SK-N-SH (cell line): ENCODE data around the gene PAIP1.

Source experiments
- CTCF ChIP-seq: fragments of 200-600 bp; sonication (generic); IDR thresholded peaks from 2 replicates; pipeline ENCODE4 v1.6.1; 2017; ENCODE audit warnings: antibody characterized with exemption, mild to moderate bottlenecking, moderate library complexity
- EP300 ChIP-seq, 2 experiments: IDR thresholded peaks; 2 replicates each; pipeline versions ENCODE4 v1.4.0 to v1.6.1; 2012; ENCODE audit warnings: borderline replicate concordance in 1 of 2, low read depth in 1 of 2, low read length in 1 of 2
- FOSL2 ChIP-seq: IDR thresholded peaks from 2 replicates; pipeline ENCODE4 v1.4.0; 2012; ENCODE audit warnings: low read depth, mild to moderate bottlenecking, moderate library complexity, borderline replicate concordance
- FOXM1 ChIP-seq: IDR thresholded peaks from 2 replicates; pipeline ENCODE4 v1.4.0; 2012; ENCODE audit warnings: low read depth, mild to moderate bottlenecking
- IRF3 ChIP-seq: fragments of 150-350 bp; IDR thresholded peaks from 2 replicates; pipeline ENCODE4 v1.6.1; 2016; ENCODE audit warnings: mild to moderate bottlenecking, low read depth, low read length
- JUND ChIP-seq: IDR thresholded peaks from 2 replicates; pipeline ENCODE4 v1.4.0; 2012
- NFIC ChIP-seq: IDR thresholded peaks from 2 replicates; pipeline ENCODE4 v1.4.0; 2012; ENCODE audit warnings: borderline replicate concordance
- NRF1 ChIP-seq: IDR thresholded peaks from 2 replicates; pipeline ENCODE4 v1.6.1; 2012; ENCODE audit warnings: low read depth, mild to moderate bottlenecking, low read length
- POLR2AphosphoS5 ChIP-seq: IDR thresholded peaks from 2 replicates; pipeline ENCODE4 v1.6.1; 2012; ENCODE audit warnings: low read depth, low read length
- RCOR1 ChIP-seq: fragments of 150-350 bp; IDR thresholded peaks from 2 replicates; pipeline ENCODE4 v1.6.1; 2017; ENCODE audit warnings: antibody characterized with exemption, low read length
- RFX5 ChIP-seq: IDR thresholded peaks from 2 replicates; pipeline ENCODE4 v1.6.1; 2012; ENCODE audit warnings: mild to moderate bottlenecking, improper control_type of control experiment, low read length
- ZBTB33 ChIP-seq: IDR thresholded peaks from 2 replicates; pipeline ENCODE4 v1.4.0; 2012; ENCODE audit warnings: low read depth, borderline replicate concordance

- TF ChIP-seq NRF1 (no peak), POLR2AphosphoS5 (no peak), CTCF (no peak), NFIC (no peak), JUND (no peak), EP300 (IDR thresholded peaks at IDR 0.05; ENCODE audit: borderline replicate concordance in 1 of 2, low read depth in 1 of 2, low read length in 1 of 2) (no peak), FOSL2 (no peak), RCOR1 (no peak), FOXM1 (no peak), RFX5 (no peak), IRF3 (no peak), ZBTB33 (no peak)
Observed at GRCh38 chr5:43533646-43534045, 23.2 kb downstream of the PAIP1 start.
